PC-3 (cell line): ENCODE results near the gene SYN1. TPM values are rescaled to one million over a fixed set of nuclear protein-coding genes. Genes with fewer than 3 reads are reported as not detected.

ENCODE experiments used
- ATAC-seq: fragments of 200-7000 bp; cut with Tn5 transposase; 2 replicates; pipeline ENCODE4 v1.9.1; 2020; ENCODE audit warnings: mild to moderate bottlenecking, moderate library complexity
- BruUV-seq: library from RNA; stranded (reverse); fragments of 400-500 nt; replicated peaks from 2 replicates; lab custom pipeline; 2021; lab: Mats Ljungman, UMichigan
- CTCF ChIA-PET: fragments of 300-600 bp; sonication (Branson Sonifier 250); formaldehyde crosslinking; loops from one replicate; lab custom pipeline; 2022; ENCODE audit warnings: antibody characterized with exemption; lab: Charles Lee
- POLR2A ChIA-PET: fragments of 300-600 bp; sonication (Branson Sonifier 250); formaldehyde crosslinking; loops from one replicate; lab custom pipeline; 2022; ENCODE audit warnings: antibody characterized with exemption; ENCODE audit not compliant: unreplicated experiment; lab: Charles Lee
- DNase-seq: peaks from one replicate; pipeline ENCODE4 v3.0.0-alpha.2; 2015
- H2AFZ ChIP-seq: fragments of 300-600 bp; sonication (generic); 2 replicates; pipeline ENCODE4 v1.6.0; 2016; ENCODE audit warnings: antibody characterized with exemption, low read length
- H3F3A ChIP-seq: fragments of 300-600 bp; sonication (generic); one replicate; pipeline ENCODE4 v1.6.0; 2017; ENCODE audit warnings: antibody characterized with exemption, low read length, control low read depth, mild to moderate bottlenecking; ENCODE audit not compliant: unreplicated experiment
- H3K27ac ChIP-seq: fragments of 300-600 bp; sonication (generic); 2 replicates; pipeline ENCODE4 v1.5.1; 2016; ENCODE audit warnings: mild to moderate bottlenecking, low read length
- H3K27me3 ChIP-seq: fragments of 300-600 bp; sonication (generic); 2 replicates; pipeline ENCODE4 v1.6.1; 2016; ENCODE audit warnings: low read length, mixed read lengths
- H3K36me3 ChIP-seq: fragments of 300-600 bp; sonication (generic); 2 replicates; pipeline ENCODE4 v1.6.1; 2016; ENCODE audit warnings: low read depth, mixed run types, low read length, mixed read lengths
- H3K4me1 ChIP-seq: fragments of 300-600 bp; sonication (generic); 2 replicates; pipeline ENCODE4 v1.5.1; 2016; ENCODE audit warnings: low read length; ENCODE audit not compliant: insufficient read depth
- H3K4me2 ChIP-seq: fragments of 300-600 bp; sonication (generic); 2 replicates; pipeline ENCODE4 v1.6.0; 2016; ENCODE audit warnings: low read length
- H3K4me3 ChIP-seq: fragments of 300-600 bp; sonication (generic); 2 replicates; pipeline ENCODE4 v1.5.1; 2016; ENCODE audit warnings: mild to moderate bottlenecking, low read length, mixed read lengths
- H3K79me2 ChIP-seq: fragments of 300-600 bp; sonication (generic); 2 replicates; pipeline ENCODE4 v1.6.1; 2017; ENCODE audit warnings: low read length, mixed read lengths
- H3K9ac ChIP-seq: fragments of 300-600 bp; sonication (generic); 2 replicates; pipeline ENCODE4 v1.6.0; 2016; ENCODE audit warnings: mild to moderate bottlenecking, low read length
- H3K9me2 ChIP-seq: fragments of 300-600 bp; sonication (generic); replicated peaks from 2 replicates; pipeline ENCODE4 v1.6.1; 2016; ENCODE audit warnings: mixed run types, low read length, mixed read lengths
- H3K9me3 ChIP-seq: fragments of 300-600 bp; sonication (generic); 2 replicates; pipeline ENCODE4 v1.6.1; 2016; ENCODE audit warnings: low read length, mixed read lengths
- H4K20me1 ChIP-seq: fragments of 300-600 bp; sonication (generic); 2 replicates; pipeline ENCODE4 v1.6.1; 2016; ENCODE audit warnings: low read length, mixed read lengths
- CTCF ChIP-seq: fragments of 300-600 bp; sonication (generic); conservative IDR thresholded peaks from 2 replicates; pipeline ENCODE4 v1.5.1; 2017; ENCODE audit warnings: antibody characterized with exemption, low read depth, mild to moderate bottlenecking, low read length
- EZH2 ChIP-seq: fragments of 300-600 bp; sonication (generic); IDR thresholded peaks from one replicate; pipeline ENCODE4 v1.6.1; 2017; ENCODE audit warnings: antibody characterized with exemption, mild to moderate bottlenecking, low read length; ENCODE audit not compliant: unreplicated experiment
- EZH2phosphoT487 ChIP-seq: fragments of 300-600 bp; sonication (generic); IDR thresholded peaks from 2 replicates; pipeline ENCODE4 v1.6.1; 2018; ENCODE audit warnings: mild to moderate bottlenecking, antibody characterized with exemption, low read length, borderline replicate concordance
- intact Hi-C: fragments of 100-400 bp; cut with micrococcal nuclease; formaldehyde crosslinking; loops from 2 replicates; pipeline ENCODE4 v1.9.0; 2023
- total RNA-seq: library from RNA; depleted of rRNA; stranded (reverse); fragments of >200 nt; gene quantifications from 2 replicates; pipeline ENCODE4 v1.2.3, GENCODE V29; 2014

Gene SYN1
- total RNA-seq, 1 experiment from 2014 or later, result not detected

GRCh38 chrX:47543496-47543895 lies 76.2 kb downstream of the SYN1 start:
- H3K27ac ChIP-seq, result no peak overlapping the region
- H3K36me3 ChIP-seq, result no peaks in the 10 kb centered on the region
- ATAC-seq, result no peak
- intact Hi-C loops, result no loop called here
- peaks cover 4% of the 10 kb centered on the region; the same call in 1 of the 2 replicates for H3K4me1 ChIP-seq
- TF ChIP-seq EZH2phosphoT487, result no peak
- no peak for TF ChIP-seq CTCF
- no peak for TF ChIP-seq EZH2
- BruUV-seq, result no TSS peak
- H3K4me2 ChIP-seq, result no peak overlapping the region
- H3F3A ChIP-seq, result no peaks in the 10 kb centered on the region
- no peaks in the 10 kb centered on the region for H3K9me2 ChIP-seq
- H4K20me1 ChIP-seq, result no peaks in the 10 kb centered on the region
- no peaks in the 10 kb centered on the region for H3K79me2 ChIP-seq
- no peak overlapping the region for H2AFZ ChIP-seq
- no peak for DNase-seq
- ChIA-PET POLR2A (no interaction called here), CTCF (no interaction called here)
- no peak overlapping the region for H3K9ac ChIP-seq
- no peak overlapping the region for H3K4me3 ChIP-seq
- no peaks in the 10 kb centered on the region for H3K27me3 ChIP-seq
- H3K9me3 ChIP-seq, result no peaks in the 10 kb centered on the region

GRCh38 chrX:47540754-47541538 lies 78.7 kb downstream of the SYN1 start:
- Histone ChIP-seq H3K9me2 (no peaks in the 10 kb centered on the region), H3K36me3 (no peaks in the 10 kb centered on the region), H3K4me2 (peak overlapping the region; percentile 45), H2AFZ (peak overlapping the region; percentile 91), H4K20me1 (no peaks in the 10 kb centered on the region), H3F3A (no peaks in the 10 kb centered on the region), H3K79me2 (no peaks in the 10 kb centered on the region), H3K9ac (peak overlapping the region; percentile 12), H3K27ac (no peak overlapping the region), H3K27me3 (no peaks in the 10 kb centered on the region), H3K4me1 (peaks cover 4% of the 10 kb centered on the region; the same call in 1 of the 2 replicates), H3K4me3 (no peak overlapping the region), H3K9me3 (no peaks in the 10 kb centered on the region)
- BruUV-seq, result no TSS peak
- peak; percentile 72 for TF ChIP-seq CTCF
- TF ChIP-seq EZH2phosphoT487, result no peak
- CTCF ChIA-PET, result interaction anchor here (0.6 to 1.3 kb wide), 3 partner anchors 15 to 211 kb away, joined by 3 to 6 read pairs (median 4); no protein-coding TSS in a partner anchor
- POLR2A ChIA-PET, result no interaction called here
- DNase-seq, result peak; percentile 89
- peak; percentile 100 for ATAC-seq
- intact Hi-C loops, result loop anchor here (1.0 kb wide), 2 partner anchors 88 to 103 kb away; partner anchors contain the start of gene CFP

- Histone ChIP-seq H3K79me2 (no peaks in the 10 kb centered on the region), H3K4me3 (no peak overlapping the region), H3F3A (no peaks in the 10 kb centered on the region), H3K36me3 (no peaks in the 10 kb centered on the region), H3K9ac (no peak overlapping the region), H3K4me2 (no peak overlapping the region), H3K27me3 (no peaks in the 10 kb centered on the region), H4K20me1 (no peaks in the 10 kb centered on the region), H3K9me3 (no peaks in the 10 kb centered on the region), H3K4me1 (peaks cover 4% of the 10 kb centered on the region; the same call in 1 of the 2 replicates), H2AFZ (no peak overlapping the region), H3K9me2 (no peaks in the 10 kb centered on the region), H3K27ac (no peak overlapping the region)
- no peak for TF ChIP-seq CTCF
- no peak for TF ChIP-seq EZH2phosphoT487
- no peak for TF ChIP-seq EZH2
- ATAC-seq (no peak), DNase-seq (no peak)
- no TSS peak for BruUV-seq
- intact Hi-C loops, result no loop called here
- ChIA-PET CTCF (no interaction called here), POLR2A (interaction anchor here (0.7 kb wide), 1 partner anchor 16 kb away, joined by 4 read pairs; no protein-coding TSS in a partner anchor)
Measured at GRCh38 chrX:47539860-47540259, 79.8 kb downstream of the SYN1 start.
